Panc1 (cell line): ENCODE results near the gene HLCS. TPM values are rescaled to one million over a fixed set of nuclear protein-coding genes. Genes with fewer than 3 reads are reported as not detected.

ENCODE experiments used
- ATAC-seq: fragments of 200-7000 bp; cut with Tn5 transposase; 2 replicates; pipeline ENCODE4 v1.9.1; 2020; ENCODE audit warnings: mild to moderate bottlenecking, moderate library complexity
- BruUV-seq: library from RNA; stranded (reverse); fragments of 400-500 nt; replicated peaks from 2 replicates; lab custom pipeline; 2021; lab: Mats Ljungman, UMichigan
- CTCF ChIA-PET: fragments of 300-600 bp; sonication (Branson Sonifier 250); formaldehyde crosslinking; loops from one replicate; lab custom pipeline; 2022; ENCODE audit warnings: antibody characterized with exemption; lab: Charles Lee
- POLR2A ChIA-PET: fragments of 300-600 bp; sonication (Branson Sonifier 250); formaldehyde crosslinking; loops from one replicate; lab custom pipeline; 2022; ENCODE audit warnings: antibody characterized with exemption; lab: Charles Lee
- DNase-seq: peaks from one replicate; pipeline ENCODE4 v3.0.0-alpha.2; 2010; ENCODE audit warnings: low read depth, low spot score
- H3K27ac ChIP-seq: 2 replicates; pipeline ENCODE4 v1.5.1; 2011; ENCODE audit warnings: mild to moderate bottlenecking, low read length, inconsistent platforms
- H3K27me3 ChIP-seq: fragments of 200-500 bp; sonication (Bioruptor generic); 2 replicates; pipeline ENCODE4 v1.6.0; 2014; ENCODE audit warnings: low read length, inconsistent platforms; ENCODE audit not compliant: control insufficient read depth, insufficient read depth
- H3K36me3 ChIP-seq: fragments of 200-500 bp; sonication (Bioruptor generic); 2 replicates; pipeline ENCODE4 v1.5.1; 2014; ENCODE audit warnings: inconsistent platforms, mild to moderate bottlenecking, low read length, moderate library complexity; ENCODE audit not compliant: control insufficient read depth, insufficient read depth
- H3K4me1 ChIP-seq: 2 replicates; pipeline ENCODE4 v1.5.1; 2011; ENCODE audit warnings: inconsistent platforms, mild to moderate bottlenecking, low read length, moderate library complexity; ENCODE audit not compliant: control insufficient read depth, insufficient read depth
- H3K4me3 ChIP-seq, 2 experiments: 2 replicates each; pipeline ENCODE4 v1.5.1; 2011 to 2012; ENCODE audit warnings: low read depth in 2 of 2, low read length in 2 of 2, mild to moderate bottlenecking in 2 of 2, inconsistent platforms in 1 of 2, moderate library complexity in 1 of 2
- H3K9me3 ChIP-seq: fragments of 200-500 bp; sonication (Bioruptor generic); 2 replicates; pipeline ENCODE4 v1.5.1; 2014; ENCODE audit warnings: low read depth, mild to moderate bottlenecking, inconsistent platforms, low read length, moderate library complexity; ENCODE audit not compliant: control insufficient read depth, insufficient read depth
- CTCF ChIP-seq: fragments of 450-650 bp; IDR thresholded peaks from 2 replicates; pipeline ENCODE4 v1.5.1; 2017; ENCODE audit warnings: mild to moderate bottlenecking
- POLR2AphosphoS5 ChIP-seq: IDR thresholded peaks from 2 replicates; pipeline ENCODE4 v1.6.1; 2012; ENCODE audit warnings: mild to moderate bottlenecking, low read depth, low read length, moderate library complexity
- REST ChIP-seq, 2 experiments: IDR thresholded peaks; 2 replicates each; pipeline ENCODE4 v1.6.1; 2011 to 2012; ENCODE audit warnings: low read depth in 2 of 2, control low read depth in 1 of 2, low read length in 1 of 2, mild to moderate bottlenecking in 1 of 2, moderate library complexity in 1 of 2; ENCODE audit not compliant: insufficient read depth in 1 of 2
- SIN3A ChIP-seq: IDR thresholded peaks from 2 replicates; pipeline ENCODE4 v1.6.1; 2012; ENCODE audit warnings: low read depth, mild to moderate bottlenecking, low read length, moderate library complexity, borderline replicate concordance; ENCODE audit not compliant: insufficient read depth
- TCF7L2 ChIP-seq: IDR thresholded peaks from 2 replicates; pipeline ENCODE4 v1.6.1; 2011; ENCODE audit warnings: mild to moderate bottlenecking, low read depth, low read length, inconsistent platforms
- in situ Hi-C: cut with HindIII; loops from 2 replicates; pipeline ENCODE4 v1.10.0; 2016; ENCODE audit warnings: low sequenced_read_pairs, low pct_unique_long_range_greater_than_20kb
- intact Hi-C: fragments of 100-400 bp; cut with micrococcal nuclease; formaldehyde crosslinking; loops from one replicate; pipeline ENCODE4 v1.10.0; 2022; ENCODE audit not compliant: unreplicated experiment
- total RNA-seq: library from RNA; stranded (reverse); gene quantifications from one replicate; pipeline ENCODE4 v1.2.1, GENCODE V29; 2021; ENCODE audit not compliant: unreplicated experiment

HLCS gene
- total RNA-seq, 1 experiment from 2014 or later, result 15.3 TPM

DNA sequence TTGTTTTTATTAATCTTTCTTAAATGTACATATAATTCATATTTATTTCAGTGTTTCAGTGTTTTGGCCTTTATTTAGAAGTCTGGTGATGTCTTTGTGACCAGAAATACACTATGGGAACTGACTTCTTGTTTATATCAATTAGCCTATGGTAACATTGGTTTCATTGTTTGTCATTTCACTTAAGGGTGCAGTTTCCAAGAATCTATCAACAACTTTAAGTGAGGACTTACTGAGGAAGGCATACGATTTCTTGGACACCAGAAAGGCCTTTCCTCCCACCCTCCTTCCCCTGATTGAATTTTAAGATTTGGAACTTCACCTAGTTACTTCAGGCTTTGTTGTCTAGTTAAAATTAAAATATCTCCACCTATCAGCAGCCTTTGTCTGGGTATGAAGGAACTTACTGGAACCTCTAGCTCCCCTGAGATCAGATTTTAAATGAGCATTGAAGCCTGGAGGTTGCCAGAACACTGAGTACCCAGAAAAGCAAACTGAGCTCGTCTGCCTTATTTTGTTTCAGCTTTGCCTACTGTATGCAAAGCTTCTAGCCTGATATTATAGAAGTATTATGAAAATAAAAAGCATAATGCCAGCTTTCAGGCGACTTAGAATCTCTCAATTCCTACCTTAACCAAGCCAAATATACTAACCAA lies 34.2 kb downstream of the HLCS start:
- no peak for DNase-seq
- no peak for ATAC-seq
- 0 out of 2 replicates have a peak, but pooled peaks cover 6% of the 10 kb centered on the region for H3K4me1 ChIP-seq
- in situ Hi-C loops (no loop called here), intact Hi-C loops (no loop called here)
- no peaks in the 10 kb centered on the region for H3K27me3 ChIP-seq
- ChIA-PET CTCF (no interaction called here), POLR2A (no interaction called here)
- H3K36me3 ChIP-seq, result no peaks in the 10 kb centered on the region
- TF ChIP-seq POLR2AphosphoS5 (no peak), REST (IDR thresholded peaks at IDR 0.05; ENCODE audit: insufficient read depth in 1 of 2, low read depth in 2 of 2, low read length in 1 of 2) (no peak), SIN3A (no peak), TCF7L2 (no peak), CTCF (no peak)
- H3K4me3 ChIP-seq, result no peak overlapping the region
- no TSS peak for BruUV-seq
- no peaks in the 10 kb centered on the region for H3K9me3 ChIP-seq
- H3K27ac ChIP-seq, result no peak overlapping the region

- no peak for DNase-seq
- 0 out of 2 replicates have a peak, but pooled peaks cover 7% of the 10 kb centered on the region for H3K4me1 ChIP-seq
- no peak overlapping the region for H3K4me3 ChIP-seq
- CTCF ChIA-PET, result no interaction called here
- no peaks in the 10 kb centered on the region for H3K27me3 ChIP-seq
- in situ Hi-C loops, result no loop called here
- no peak overlapping the region for H3K27ac ChIP-seq
- POLR2A ChIA-PET, result no interaction called here
- intact Hi-C loops, result loop anchor here (10.0 kb wide), 2 partner anchors 175 to 425 kb away; no protein-coding TSS in a partner anchor
- no peak for ATAC-seq
- H3K36me3 ChIP-seq, result no peaks in the 10 kb centered on the region
- no TSS peak for BruUV-seq
- H3K9me3 ChIP-seq, result no peaks in the 10 kb centered on the region
- TF ChIP-seq CTCF (peak; percentile 46), POLR2AphosphoS5 (no peak), SIN3A (no peak)
These were observed 36.8 kb downstream of the HLCS start for GRCh38 chr21:36929622-36930021.
